ENCODE results near the gene POLR1B. TPM values are rescaled to one million over a fixed set of nuclear protein-coding genes. Genes with fewer than 3 reads are reported as not detected.

Gene POLR1B
- total and polyA plus RNA-seq, 2 of the 13 experiments (the other 11 are each of a cell fraction or from before 2014, with no cell fraction given) = 18.3 to 46.0 TPM

- TF ChIP-seq HMG20B (CRISPR knock-in tag; conservative IDR thresholded peaks at IDR 0.05) (peak; percentile 63), KAT2B (IDR thresholded peaks at IDR 0.05; ENCODE audit: borderline replicate concordance, low read depth, low read length) (no peak), ZNF501 (CRISPR knock-in tag; IDR thresholded peaks at IDR 0.05) (peak; percentile 96), SIN3B (IDR thresholded peaks at IDR 0.05; ENCODE audit: low read length) (no peak; the same call in 1 of the 2 replicates), EZH2 (conservative IDR thresholded peaks at IDR 0.05; ENCODE audit: low read depth, low read length) (no peak), SP140L (CRISPR knock-in tag; IDR thresholded peaks at IDR 0.05; ENCODE audit: borderline replicate concordance) (no peak), ZNF350 (CRISPR knock-in tag; IDR thresholded peaks at IDR 0.05; ENCODE audit: borderline replicate concordance, low read depth) (peak; percentile 93), ZNF768 (CRISPR knock-in tag; IDR thresholded peaks at IDR 0.05) (peak; percentile 87), CBFB (CRISPR knock-in tag; IDR thresholded peaks at IDR 0.05) (peak; percentile 97), FIP1L1 (IDR thresholded peaks at IDR 0.05; ENCODE audit: borderline replicate concordance, insufficient read depth, low read depth, low read length) (no peak), ZNF275 (CRISPR knock-in tag; IDR thresholded peaks at IDR 0.05; ENCODE audit: borderline replicate concordance) (peak; percentile 98; the same call in 1 of the 2 replicates), ZNF503 (CRISPR knock-in tag; IDR thresholded peaks at IDR 0.05) (peak; percentile 83), CERS6 (CRISPR knock-in tag; IDR thresholded peaks at IDR 0.05) (no peak; the same call in 1 of the 2 replicates), ZNF557 (CRISPR knock-in tag; IDR thresholded peaks at IDR 0.05) (peak; percentile 93; the same call in 1 of the 2 replicates), PRDM4 (CRISPR knock-in tag; IDR thresholded peaks at IDR 0.05; ENCODE audit: borderline replicate concordance) (0 out of 2 replicates have a peak, but pooled peaks have one; percentile 54)
These were observed at the start of gene POLR1B (continued) for GRCh38 chr2:112542123-112542983.

Data from HepG2 (cell line).